PFSK-1 (cell line): ENCODE results near the gene MED23.

Source experiments
- FOXP2 ChIP-seq: optimal IDR thresholded peaks from 2 replicates; pipeline ENCODE3; 2011; ENCODE audit warnings: borderline replicate concordance, control low read depth, inconsistent platforms; ENCODE audit not compliant: insufficient read depth; ENCODE audit errors: extremely low read length, extremely low read depth
- POLR2AphosphoS5 ChIP-seq: IDR thresholded peaks from 2 replicates; pipeline ENCODE4 v1.6.1; 2012; ENCODE audit warnings: low read depth, mild to moderate bottlenecking, control low read depth, low read length, moderate library complexity
- REST ChIP-seq, 2 experiments: IDR thresholded peaks; 2 replicates each; pipeline versions ENCODE4 v1.6.1 to v1.8.0; 2011 to 2012; ENCODE audit warnings: low read depth in 2 of 2, low read length in 2 of 2, control low read depth in 1 of 2, inconsistent platforms in 1 of 2, mild to moderate bottlenecking in 1 of 2, moderate library complexity in 1 of 2; ENCODE audit not compliant: insufficient read depth in 1 of 2
- SIN3A ChIP-seq: IDR thresholded peaks from 2 replicates; pipeline ENCODE4 v1.6.1; 2012; ENCODE audit warnings: mild to moderate bottlenecking, low read length, moderate library complexity, borderline replicate concordance; ENCODE audit not compliant: insufficient read depth
- TAF1 ChIP-seq: IDR thresholded peaks from 2 replicates; pipeline ENCODE4 v1.6.1; 2012; ENCODE audit warnings: low read length, control low read depth, borderline replicate concordance; ENCODE audit not compliant: insufficient read depth

MED23 gene

GRCh38 chr6:131640100-131640499 lies 12.1 kb upstream of the MED23 start:
- TF ChIP-seq TAF1: no peak
- no peak for TF ChIP-seq SIN3A
- no peak for TF ChIP-seq FOXP2
- no peak for TF ChIP-seq POLR2AphosphoS5
- TF ChIP-seq REST (IDR thresholded peaks at IDR 0.05; ENCODE audit: insufficient read depth in 1 of 2, low read depth in 2 of 2, low read length in 2 of 2): no peak

GRCh38 chr6:131638013-131638412 lies 10.0 kb upstream of the MED23 start:
- TF ChIP-seq REST (IDR thresholded peaks at IDR 0.05; ENCODE audit: insufficient read depth in 1 of 2, low read depth in 2 of 2, low read length in 2 of 2): no peak
- TF ChIP-seq TAF1: no peak
- TF ChIP-seq FOXP2: no peak
- no peak for TF ChIP-seq POLR2AphosphoS5
- no peak for TF ChIP-seq SIN3A

GRCh38 chr6:131636880-131637792 lies 9.1 kb upstream of the MED23 start, which contains the start of gene ENPP3:
TSS of gene ENPP3 (plus strand) at chr6:131637302. CDS start at chr6:131637385, 83 bp downstream.
- no peak for TF ChIP-seq TAF1
- no peak for TF ChIP-seq SIN3A
- TF ChIP-seq FOXP2: no peak
- TF ChIP-seq REST (IDR thresholded peaks at IDR 0.05; ENCODE audit: insufficient read depth in 1 of 2, low read depth in 2 of 2, low read length in 2 of 2): no peak
- no peak for TF ChIP-seq POLR2AphosphoS5

- no peak for TF ChIP-seq SIN3A
- TF ChIP-seq POLR2AphosphoS5: no peak
- no peak for TF ChIP-seq TAF1
- no peak for TF ChIP-seq FOXP2
Observed at GRCh38 chr6:131635384-131636340, 7.6 kb upstream of the MED23 start.
